SK-N-SH treated with all-trans-retinoic acid at 6 μM for 48 hours (cell line): ENCODE measurements around the gene BTBD3.

Source experiments
- BACH2 ChIP-seq: fragments of 250-450 bp; sonication (Bioruptor Pico); IDR thresholded peaks from 2 replicates; pipeline ENCODE4 v1.9.0; 2021; ENCODE audit warnings: mild to moderate bottlenecking, borderline replicate concordance
- OSR1 ChIP-seq: fragments of 250-450 bp; sonication (Bioruptor Pico); IDR thresholded peaks from 2 replicates; pipeline ENCODE4 v1.8.0; 2022; ENCODE audit warnings: moderate library complexity, mild to moderate bottlenecking, inconsistent platforms
- ZC3H10 ChIP-seq: fragments of 250-450 bp; sonication (Bioruptor Pico); IDR thresholded peaks from 2 replicates; pipeline ENCODE4 v1.5.1; 2021; ENCODE audit warnings: mild to moderate bottlenecking, moderate library complexity
- ZFP3 ChIP-seq: fragments of 250-450 bp; sonication (Bioruptor Pico); IDR thresholded peaks from 2 replicates; pipeline ENCODE4 v1.5.0; 2020; ENCODE audit warnings: mild to moderate bottlenecking, moderate library complexity

- TF ChIP-seq OSR1 (no peak), ZFP3 (CRISPR knock-in tag) (no peak), ZC3H10 (CRISPR knock-in tag) (no peak), BACH2 (CRISPR knock-in tag) (no peak)
Observed at GRCh38 chr20:11929947-11930346, 12.3 kb downstream of the BTBD3 start.
